VCaP (cell line): Measurements from ENCODE around the gene ARL8B.
A peak's percentile ranks its signal among the peaks of the same experiment; 100 is the strongest.

Experiments used
- H3K27ac ChIP-seq: fragments of 450-650 bp; 2 replicates; pipeline ENCODE4 v1.5.1; 2017
- CTCF ChIP-seq: fragments of 450-650 bp; conservative IDR thresholded peaks from 2 replicates; pipeline ENCODE4 v1.5.1; 2017; ENCODE audit warnings: mild to moderate bottlenecking, moderate library complexity

The ARL8B gene

GRCh38 chr3:5115506-5116162, 6.5 kb upstream of the ARL8B start:
- no peak overlapping the region for H3K27ac ChIP-seq
- TF ChIP-seq CTCF, result no peak

- H3K27ac ChIP-seq, result no peak overlapping the region
- no peak for TF ChIP-seq CTCF
Observed at GRCh38 chr3:5116538-5116937, 5.6 kb upstream of the ARL8B start.

- H3K27ac ChIP-seq, result peak overlapping the region; percentile 91
- TF ChIP-seq CTCF, result no peak
Observed at GRCh38 chr3:5120446-5120845, 1.6 kb upstream of the ARL8B start.

- peak overlapping the region; percentile 91 for H3K27ac ChIP-seq
- TF ChIP-seq CTCF, result no peak
Observed at GRCh38 chr3:5122741-5123706, 932 bp downstream of the ARL8B start.

- TF ChIP-seq CTCF, result no peak
- peak overlapping the region; percentile 91 for H3K27ac ChIP-seq
Observed at GRCh38 chr3:5123937-5124336, 1.8 kb downstream of the ARL8B start.

GRCh38 chr3:5126586-5126985, 4.5 kb downstream of the ARL8B start:
- no peak for TF ChIP-seq CTCF
- H3K27ac ChIP-seq, result no peak overlapping the region

- no peak for TF ChIP-seq CTCF
- H3K27ac ChIP-seq, result no peak overlapping the region
Observed at GRCh38 chr3:5128849-5129248, 6.8 kb downstream of the ARL8B start.
